PC-3 (cell line): Measurements from ENCODE around the gene SEPTIN1. TPM values are rescaled to one million over a fixed set of nuclear protein-coding genes. Genes with fewer than 3 reads are reported as not detected.
A peak's percentile ranks its signal among the peaks of the same experiment; 100 is the strongest.

Experiments used
- ATAC-seq: fragments of 200-7000 bp; cut with Tn5 transposase; 2 replicates; pipeline ENCODE4 v1.9.1; 2020; ENCODE audit warnings: mild to moderate bottlenecking, moderate library complexity
- BruUV-seq: library from RNA; stranded (reverse); fragments of 400-500 nt; replicated peaks from 2 replicates; lab custom pipeline; 2021; lab: Mats Ljungman, UMichigan
- CTCF ChIA-PET: fragments of 300-600 bp; sonication (Branson Sonifier 250); formaldehyde crosslinking; loops from one replicate; lab custom pipeline; 2022; ENCODE audit warnings: antibody characterized with exemption; lab: Charles Lee
- POLR2A ChIA-PET: fragments of 300-600 bp; sonication (Branson Sonifier 250); formaldehyde crosslinking; loops from one replicate; lab custom pipeline; 2022; ENCODE audit warnings: antibody characterized with exemption; ENCODE audit not compliant: unreplicated experiment; lab: Charles Lee
- DNase-seq: peaks from one replicate; pipeline ENCODE4 v3.0.0-alpha.2; 2015
- H2AFZ ChIP-seq: fragments of 300-600 bp; sonication (generic); 2 replicates; pipeline ENCODE4 v1.6.0; 2016; ENCODE audit warnings: antibody characterized with exemption, low read length
- H3F3A ChIP-seq: fragments of 300-600 bp; sonication (generic); one replicate; pipeline ENCODE4 v1.6.0; 2017; ENCODE audit warnings: antibody characterized with exemption, low read length, control low read depth, mild to moderate bottlenecking; ENCODE audit not compliant: unreplicated experiment
- H3K27ac ChIP-seq: fragments of 300-600 bp; sonication (generic); 2 replicates; pipeline ENCODE4 v1.5.1; 2016; ENCODE audit warnings: mild to moderate bottlenecking, low read length
- H3K27me3 ChIP-seq: fragments of 300-600 bp; sonication (generic); 2 replicates; pipeline ENCODE4 v1.6.1; 2016; ENCODE audit warnings: low read length, mixed read lengths
- H3K36me3 ChIP-seq: fragments of 300-600 bp; sonication (generic); 2 replicates; pipeline ENCODE4 v1.6.1; 2016; ENCODE audit warnings: low read depth, mixed run types, low read length, mixed read lengths
- H3K4me1 ChIP-seq: fragments of 300-600 bp; sonication (generic); 2 replicates; pipeline ENCODE4 v1.5.1; 2016; ENCODE audit warnings: low read length; ENCODE audit not compliant: insufficient read depth
- H3K4me2 ChIP-seq: fragments of 300-600 bp; sonication (generic); 2 replicates; pipeline ENCODE4 v1.6.0; 2016; ENCODE audit warnings: low read length
- H3K4me3 ChIP-seq: fragments of 300-600 bp; sonication (generic); 2 replicates; pipeline ENCODE4 v1.5.1; 2016; ENCODE audit warnings: mild to moderate bottlenecking, low read length, mixed read lengths
- H3K79me2 ChIP-seq: fragments of 300-600 bp; sonication (generic); 2 replicates; pipeline ENCODE4 v1.6.1; 2017; ENCODE audit warnings: low read length, mixed read lengths
- H3K9ac ChIP-seq: fragments of 300-600 bp; sonication (generic); 2 replicates; pipeline ENCODE4 v1.6.0; 2016; ENCODE audit warnings: mild to moderate bottlenecking, low read length
- H3K9me2 ChIP-seq: fragments of 300-600 bp; sonication (generic); replicated peaks from 2 replicates; pipeline ENCODE4 v1.6.1; 2016; ENCODE audit warnings: mixed run types, low read length, mixed read lengths
- H3K9me3 ChIP-seq: fragments of 300-600 bp; sonication (generic); 2 replicates; pipeline ENCODE4 v1.6.1; 2016; ENCODE audit warnings: low read length, mixed read lengths
- H4K20me1 ChIP-seq: fragments of 300-600 bp; sonication (generic); 2 replicates; pipeline ENCODE4 v1.6.1; 2016; ENCODE audit warnings: low read length, mixed read lengths
- CTCF ChIP-seq: fragments of 300-600 bp; sonication (generic); conservative IDR thresholded peaks from 2 replicates; pipeline ENCODE4 v1.5.1; 2017; ENCODE audit warnings: antibody characterized with exemption, low read depth, mild to moderate bottlenecking, low read length
- EZH2 ChIP-seq: fragments of 300-600 bp; sonication (generic); IDR thresholded peaks from one replicate; pipeline ENCODE4 v1.6.1; 2017; ENCODE audit warnings: antibody characterized with exemption, mild to moderate bottlenecking, low read length; ENCODE audit not compliant: unreplicated experiment
- EZH2phosphoT487 ChIP-seq: fragments of 300-600 bp; sonication (generic); IDR thresholded peaks from 2 replicates; pipeline ENCODE4 v1.6.1; 2018; ENCODE audit warnings: mild to moderate bottlenecking, antibody characterized with exemption, low read length, borderline replicate concordance
- intact Hi-C: fragments of 100-400 bp; cut with micrococcal nuclease; formaldehyde crosslinking; loops from 2 replicates; pipeline ENCODE4 v1.9.0; 2023
- total RNA-seq: library from RNA; depleted of rRNA; stranded (reverse); fragments of >200 nt; gene quantifications from 2 replicates; pipeline ENCODE4 v1.2.3, GENCODE V29; 2014

Gene SEPTIN1
- total RNA-seq, 1 experiment from 2014 or later: 0.55 TPM

GRCh38 chr16:30353438-30354129, 28.8 kb downstream of the SEPTIN1 start:
- Histone ChIP-seq H3K9me3 (no peaks in the 10 kb centered on the region), H3K9ac (peak overlapping the region; percentile 96), H3K4me1 (peaks cover 33% of the 10 kb centered on the region), H3K79me2 (peaks cover 20% of the 10 kb centered on the region), H3K36me3 (peaks cover 10% of the 10 kb centered on the region; the same call in 1 of the 2 replicates), H3F3A (no peaks in the 10 kb centered on the region), H2AFZ (no peak overlapping the region), H4K20me1 (peaks cover 13% of the 10 kb centered on the region), H3K4me3 (peak overlapping the region; percentile 94), H3K4me2 (peak overlapping the region; percentile 90), H3K9me2 (no peaks in the 10 kb centered on the region), H3K27ac (no peak overlapping the region), H3K27me3 (no peaks in the 10 kb centered on the region)
- ATAC-seq (no peak), DNase-seq (no peak)
- intact Hi-C loops: no loop called here
- ChIA-PET CTCF (no interaction called here), POLR2A (interaction anchor here (0.6 kb wide), 2 partner anchors 18 to 56 kb away, joined by 5 to 19 read pairs; no protein-coding TSS in a partner anchor)
- BruUV-seq: no TSS peak
- TF ChIP-seq EZH2phosphoT487 (no peak), EZH2 (no peak), CTCF (no peak)

GRCh38 chr16:30352488-30353401, 29.6 kb downstream of the SEPTIN1 start:
- H3K27ac ChIP-seq: peak overlapping the region; percentile 83
- peaks cover 10% of the 10 kb centered on the region; the same call in 1 of the 2 replicates for H3K36me3 ChIP-seq
- ATAC-seq: no peak
- peak overlapping the region; percentile 64 for H3K4me2 ChIP-seq
- H3K9me3 ChIP-seq: no peaks in the 10 kb centered on the region
- CTCF ChIA-PET: no interaction called here
- peak overlapping the region; percentile 27; the same call in 1 of the 2 replicates for H3K9ac ChIP-seq
- POLR2A ChIA-PET: interaction anchor here (0.6 kb wide), 1 partner anchor 57 kb away, joined by 19 read pairs; no protein-coding TSS in a partner anchor
- intact Hi-C loops: no loop called here
- no peak overlapping the region for H3K4me3 ChIP-seq
- H3K4me1 ChIP-seq: peaks cover 33% of the 10 kb centered on the region
- no peak overlapping the region for H2AFZ ChIP-seq
- TF ChIP-seq CTCF (0 out of 2 replicates have a peak, but pooled peaks have one; percentile 18), EZH2phosphoT487 (no peak)
- BruUV-seq: no TSS peak
- H3K9me2 ChIP-seq: no peaks in the 10 kb centered on the region
- DNase-seq: no peak
- peaks cover 13% of the 10 kb centered on the region for H4K20me1 ChIP-seq
- H3F3A ChIP-seq: no peaks in the 10 kb centered on the region
- no peaks in the 10 kb centered on the region for H3K27me3 ChIP-seq
- H3K79me2 ChIP-seq: peaks cover 20% of the 10 kb centered on the region
